SKM-1 (cell line): ENCODE results near the gene RTL10.

ENCODE experiments used
- DNase-seq: peaks from one replicate; lab custom pipeline; 2025; ENCODE audit not compliant: unreplicated experiment; lab: John Stamatoyannopoulos, UW

RTL10 gene

GRCh38 chr22:19877626-19878339, 23.1 kb upstream of the RTL10 start:
- no peak for DNase-seq

GRCh38 chr22:19876941-19877625, 22.4 kb upstream of the RTL10 start:
- no peak for DNase-seq

- DNase-seq: no peak
Measured at GRCh38 chr22:19876314-19876940, 21.8 kb upstream of the RTL10 start.

GRCh38 chr22:19875531-19876313, 21.0 kb upstream of the RTL10 start:
- no peak for DNase-seq

- no peak for DNase-seq
Measured at GRCh38 chr22:19875061-19875530, 20.4 kb upstream of the RTL10 start.

GRCh38 chr22:19874307-19875060, 19.8 kb upstream of the RTL10 start:
- DNase-seq: no peak

GRCh38 chr22:19873960-19874306, 19.3 kb upstream of the RTL10 start:
- DNase-seq: no peak

GRCh38 chr22:19873138-19873959, 18.7 kb upstream of the RTL10 start:
- DNase-seq: no peak

- DNase-seq: no peak
Measured at GRCh38 chr22:19872779-19873137, 18.1 kb upstream of the RTL10 start.

- DNase-seq: no peak
Measured at GRCh38 chr22:19871845-19872778, 17.4 kb upstream of the RTL10 start.

- no peak for DNase-seq
Measured at GRCh38 chr22:19871023-19871844, 16.6 kb upstream of the RTL10 start.

- DNase-seq: no peak
Measured at GRCh38 chr22:19870153-19871022, 15.7 kb upstream of the RTL10 start.

GRCh38 chr22:19869497-19870152, 15.0 kb upstream of the RTL10 start:
- no peak for DNase-seq

GRCh38 chr22:19868773-19869471, 14.2 kb upstream of the RTL10 start:
- DNase-seq: no peak

GRCh38 chr22:19868333-19868732, 13.7 kb upstream of the RTL10 start:
- no peak for DNase-seq

GRCh38 chr22:19867617-19868016, 12.9 kb upstream of the RTL10 start:
- DNase-seq: no peak
